Spleen (tissue), 11 donors: ENCODE data around the gene REG1A. TPM values are rescaled to one million over a fixed set of nuclear protein-coding genes. Genes with fewer than 3 reads are reported as not detected.

Experiments
- DNase-seq: peaks from one replicate; pipeline ENCODE4 v3.0.0-alpha.2; 2020
- H3K27ac ChIP-seq, 8 donors: fragments of 200-600 bp; sonication (generic) in 7 of 8; 1 replicate in 4 of 8; 2 replicates in 4 of 8; pipeline versions ENCODE4 v1.5.0 to v1.8.0; 2016 to 2021; ENCODE audit warnings: inconsistent platforms in 4 of 8, mild to moderate bottlenecking in 4 of 8, moderate library complexity in 1 of 8
- H3K27me3 ChIP-seq, 7 donors: fragments of 200-600 bp; sonication (generic) in 6 of 7; replicated peaks in 1 of 7; 1 replicate in 4 of 7; 2 replicates in 3 of 7; pipeline versions ENCODE4 v1.5.0 to v1.8.0; 2016 to 2021; ENCODE audit warnings: inconsistent platforms in 3 of 7, mild to moderate bottlenecking in 1 of 7
- H3K36me3 ChIP-seq, 6 donors: fragments of 200-600 bp; sonication (generic) in 5 of 6; 1 replicate in 4 of 6; 2 replicates in 2 of 6; pipeline versions ENCODE4 v1.5.0 to v1.8.0; 2016 to 2021; ENCODE audit warnings: inconsistent platforms in 2 of 6
- H3K4me1 ChIP-seq, 6 donors: fragments of 200-600 bp; sonication (generic) in 5 of 6; 1 replicate in 3 of 6; 2 replicates in 3 of 6; pipeline versions ENCODE4 v1.5.0 to v1.8.0; 2016 to 2021; ENCODE audit warnings: inconsistent platforms in 3 of 6
- H3K4me3 ChIP-seq, 8 donors: fragments of 200-600 bp; sonication (generic) in 7 of 8; 1 replicate in 4 of 8; 2 replicates in 4 of 8; pipeline versions ENCODE4 v1.5.0 to v1.8.0; 2016 to 2021; ENCODE audit warnings: inconsistent platforms in 4 of 8, mild to moderate bottlenecking in 4 of 8, moderate library complexity in 2 of 8
- H3K9me3 ChIP-seq, 8 donors: fragments of 200-600 bp; sonication (generic) in 7 of 8; 1 replicate in 4 of 8; 2 replicates in 4 of 8; pipeline versions ENCODE4 v1.5.0 to v1.8.0; 2016 to 2021; ENCODE audit warnings: inconsistent platforms in 4 of 8
- POLR2A ChIP-seq, 3 donors: fragments of 450-650 bp; IDR thresholded peaks; one replicate each; pipeline ENCODE4 v1.5.1; 2017; ENCODE audit warnings: antibody characterized with exemption in 3 of 3, mild to moderate bottlenecking in 1 of 3
- POLR2AphosphoS5 ChIP-seq, 3 donors: sonication (generic); formaldehyde crosslinking; IDR thresholded peaks; one replicate each; pipeline ENCODE4 v1.5.1; 2017; ENCODE audit warnings: antibody characterized with exemption in 3 of 3
- WGBS, 5 donors: extraction: QIAGEN DNeasy Blood & Tissue Kit in 3 of 5; methylation state at CpG; one replicate each; pipeline versions ENCODE4 v1.1.5 to v1.1.7; 2013 to 2018; 5-methylcytosine and 5-hydroxymethylcytosine counted together
- intact Hi-C: fragments of 100-400 bp; cut with DNase I; formaldehyde crosslinking; loops from one replicate; pipeline ENCODE4 v1.15.0; 2023; ENCODE audit warnings: low total_unique reads
- polyA plus RNA-seq, 3 donors: library from polyadenylated mRNA; stranded (reverse); fragments of 200-250 nt; gene quantifications; one replicate each; pipeline ENCODE4 v1.2.1, GENCODE V29; 2013
- total RNA-seq, 7 donors: library from RNA; depleted of rRNA in 3 of 7; stranded (reverse); fragments of >200 nt in 3 of 7; fragmentation: NEBNext Ultra II Directional in 4 of 7; extraction: Animal tissue kit (Norgen Biotek cat#: 25700) in 4 of 7; gene quantifications; one replicate each; pipeline versions ENCODE4 v1.1.0 to v1.2.1, GENCODE V29; 2016 to 2021
- TF ChIP-seq, protein P1 (sequence below), 11 experiments: fragments of 200-600 bp in 7 of 11; fragments of 450-650 bp in 4 of 11; sonication (generic) in 4 of 11; IDR thresholded peaks in 8 of 11; conservative IDR thresholded peaks in 3 of 11; 1 replicate in 7 of 11; 2 replicates in 4 of 11; pipeline versions ENCODE4 v1.4.0 to v1.8.0; 2016 to 2021; ENCODE audit warnings: antibody characterized with exemption in 11 of 11, inconsistent platforms in 4 of 11, mild to moderate bottlenecking in 1 of 11
- donor health status: healthy with polysubstance abuse.
- donor health status: DM: no; HTN: no; CAD: no; lungs with moderate emphysema.
- donor health status: DM: no; HTN: no; CAD: no.
- donor health status: Bipolar disorder and iron deficiency.
- donor health status: healthy.
- donor health status: DM: no; HTN: no; CAD: no.
- donor health status: DM: yes; HTN: yes; CAD: no.

The REG1A gene
- total and polyA plus RNA-seq, 10 donors: 2.2 to 8.0 (median 3.8) TPM; not detected in 4

DNA sequence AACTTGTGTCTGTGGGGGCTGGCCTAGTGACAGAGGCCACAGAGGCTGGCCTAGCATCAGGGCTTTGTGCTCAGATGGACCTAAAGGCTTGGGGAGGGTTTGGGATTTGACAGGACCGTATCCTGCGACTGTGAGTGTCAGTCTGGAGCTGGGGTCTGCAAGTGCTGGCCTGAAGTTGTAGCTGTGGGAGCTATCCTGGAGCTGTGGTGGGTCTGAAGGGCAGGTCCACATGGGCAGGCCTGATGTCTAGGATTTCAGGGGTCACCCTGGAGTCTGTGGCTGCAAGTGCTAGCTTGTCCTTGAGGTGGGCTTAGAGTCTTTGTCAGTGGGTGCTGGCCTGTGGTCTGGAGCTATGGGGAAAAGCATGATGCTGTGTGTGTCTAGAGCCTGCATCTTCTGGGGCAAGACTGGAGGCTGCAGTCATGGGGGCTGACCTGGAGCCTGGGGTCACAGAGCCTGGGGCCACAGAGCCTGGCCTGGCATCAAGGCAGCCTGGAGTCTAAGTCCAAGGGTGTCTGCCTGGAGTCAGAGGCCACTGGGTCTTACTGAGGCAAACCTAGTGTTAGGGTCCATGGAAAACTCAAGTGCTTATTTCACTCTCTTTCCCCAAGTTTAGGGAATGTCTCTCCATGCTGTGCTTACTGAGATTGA is 35.7 kb downstream of the REG1A start:
- Histone ChIP-seq H3K4me1 (no peaks in the 10 kb centered on the region), H3K36me3 (no peaks in the 10 kb centered on the region), H3K4me3 (no peak overlapping the region), H3K9me3 (peaks cover 0 to 3% (median 0%) of the 10 kb centered on the region in 8 donors), H3K27ac (no peak overlapping the region), H3K27me3 (no peaks in the 10 kb centered on the region)
- TF ChIP-seq, protein P1, sequence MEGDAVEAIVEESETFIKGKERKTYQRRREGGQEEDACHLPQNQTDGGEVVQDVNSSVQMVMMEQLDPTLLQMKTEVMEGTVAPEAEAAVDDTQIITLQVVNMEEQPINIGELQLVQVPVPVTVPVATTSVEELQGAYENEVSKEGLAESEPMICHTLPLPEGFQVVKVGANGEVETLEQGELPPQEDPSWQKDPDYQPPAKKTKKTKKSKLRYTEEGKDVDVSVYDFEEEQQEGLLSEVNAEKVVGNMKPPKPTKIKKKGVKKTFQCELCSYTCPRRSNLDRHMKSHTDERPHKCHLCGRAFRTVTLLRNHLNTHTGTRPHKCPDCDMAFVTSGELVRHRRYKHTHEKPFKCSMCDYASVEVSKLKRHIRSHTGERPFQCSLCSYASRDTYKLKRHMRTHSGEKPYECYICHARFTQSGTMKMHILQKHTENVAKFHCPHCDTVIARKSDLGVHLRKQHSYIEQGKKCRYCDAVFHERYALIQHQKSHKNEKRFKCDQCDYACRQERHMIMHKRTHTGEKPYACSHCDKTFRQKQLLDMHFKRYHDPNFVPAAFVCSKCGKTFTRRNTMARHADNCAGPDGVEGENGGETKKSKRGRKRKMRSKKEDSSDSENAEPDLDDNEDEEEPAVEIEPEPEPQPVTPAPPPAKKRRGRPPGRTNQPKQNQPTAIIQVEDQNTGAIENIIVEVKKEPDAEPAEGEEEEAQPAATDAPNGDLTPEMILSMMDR (IDR thresholded peaks at IDR 0.05 in 8 of 11, conservative IDR thresholded peaks at IDR 0.05 in 3 of 11): no peak
- no peak for TF ChIP-seq POLR2A (IDR thresholded peaks at IDR 0.05)
- no peak for TF ChIP-seq POLR2AphosphoS5 (IDR thresholded peaks at IDR 0.05)
- WGBS, 5 donors: 78 to 93% (median 88%) methylated on average over 2 of the region's 2 CpGs
- no peak for DNase-seq
- intact Hi-C loops: no loop called here

DNA sequence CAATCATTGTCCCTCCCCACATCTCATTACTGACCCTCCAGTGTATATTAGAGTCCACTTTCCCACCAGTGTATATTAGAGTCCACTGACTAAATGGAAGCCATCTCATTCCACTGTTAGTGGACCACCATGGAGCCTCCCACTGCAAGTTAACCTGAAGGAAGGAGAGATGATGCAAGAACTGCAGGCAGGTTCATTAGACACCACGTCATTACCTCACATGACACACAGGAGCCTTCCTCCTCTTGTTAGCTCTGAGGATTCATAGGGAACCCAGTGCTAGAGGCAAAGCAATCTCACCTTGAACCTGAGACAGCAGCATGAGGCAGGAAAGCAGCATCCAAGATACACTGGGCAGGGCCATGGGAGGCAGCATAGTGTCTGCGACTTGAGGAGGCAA is 38.7 kb downstream of the REG1A start:
- no peaks in the 10 kb centered on the region for H3K36me3 ChIP-seq
- H3K4me3 ChIP-seq: no peak overlapping the region
- TF ChIP-seq POLR2AphosphoS5 (IDR thresholded peaks at IDR 0.05) (no peak), POLR2A (IDR thresholded peaks at IDR 0.05) (no peak)
- TF ChIP-seq, protein P1 (IDR thresholded peaks at IDR 0.05 in 8 of 11, conservative IDR thresholded peaks at IDR 0.05 in 3 of 11): no peak
- H3K27me3 ChIP-seq: no peaks in the 10 kb centered on the region
- no peak for DNase-seq
- no peaks in the 10 kb centered on the region for H3K4me1 ChIP-seq
- no peak overlapping the region for H3K27ac ChIP-seq
- H3K9me3 ChIP-seq: peaks cover 0 to 3% (median 0%) of the 10 kb centered on the region in 8 donors
- WGBS, 5 donors: 58 to 78% (median 68%) methylated on average over 2 of the region's 2 CpGs
- intact Hi-C loops: no loop called here

DNA sequence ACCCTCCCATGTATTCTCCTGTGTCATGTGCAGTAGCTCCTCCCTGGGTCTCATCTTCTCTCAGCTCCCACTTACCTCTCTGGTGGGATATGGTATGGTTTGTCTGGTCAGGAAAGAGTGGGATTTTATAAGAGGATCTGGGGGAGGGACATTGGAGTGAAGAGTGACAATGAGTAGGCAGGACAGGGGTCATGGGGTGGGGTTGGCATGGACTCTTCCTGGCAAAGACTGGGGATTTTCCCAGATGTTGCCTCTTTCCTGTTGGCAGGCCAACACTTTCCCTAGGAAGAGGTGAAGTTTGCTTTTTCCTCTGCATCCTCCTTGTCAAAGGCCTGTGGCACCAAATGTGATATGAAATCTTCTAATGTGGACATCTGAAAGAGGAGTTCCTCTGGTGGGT is 39.4 kb downstream of the REG1A start, which contains the start of gene REG3A:
REG3A (minus strand) TSS at position 101 of the 400 bp plus-strand sequence. CDS start 348 bp downstream, outside the sequence.
- H3K4me3 ChIP-seq: no peak within 1 kb of the TSS
- H3K9me3 ChIP-seq: peaks cover 0 to 3% (median 0%) of the 10 kb centered on the region in 8 donors
- DNase-seq: no peak
- no peaks in the 10 kb centered on the region for H3K36me3 ChIP-seq
- TF ChIP-seq POLR2A (IDR thresholded peaks at IDR 0.05): no peak
- TF ChIP-seq, protein P1 (IDR thresholded peaks at IDR 0.05 in 8 of 11, conservative IDR thresholded peaks at IDR 0.05 in 3 of 11): no peak
- no peak for TF ChIP-seq POLR2AphosphoS5 (IDR thresholded peaks at IDR 0.05)
- H3K4me1 ChIP-seq: no peaks in the 10 kb centered on the region
- no peaks in the 10 kb centered on the region for H3K27me3 ChIP-seq
- intact Hi-C loops: no loop called here
- H3K27ac ChIP-seq: no peak within 1 kb of the TSS

DNA sequence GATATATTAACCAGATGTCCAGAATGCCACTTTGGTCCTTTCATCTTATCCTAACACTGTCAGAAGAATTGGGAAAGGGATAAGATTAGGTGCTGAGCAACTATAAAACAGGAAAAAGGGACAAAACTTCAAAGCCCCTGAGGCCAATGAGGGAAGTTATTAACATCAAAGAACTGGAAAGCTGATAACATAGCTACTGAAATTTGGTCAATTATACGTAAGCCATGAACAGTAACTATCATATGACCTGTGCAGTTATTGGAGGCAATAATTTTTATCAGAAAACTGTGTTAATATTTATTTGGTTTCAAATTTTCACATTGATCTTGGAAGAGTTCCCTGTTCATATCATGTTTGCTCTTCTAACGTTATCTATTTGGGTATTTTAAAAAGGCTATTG is 41.8 kb downstream of the REG1A start:
- intact Hi-C loops: no loop called here
- H3K4me3 ChIP-seq: no peak overlapping the region

More for the DNA sequence above, 41.8 kb downstream of the REG1A start:
- no peak for DNase-seq
- WGBS, 5 donors: 63 to 76% (median 72%) methylated on average over 2 of the region's 2 CpGs
- no peaks in the 10 kb centered on the region for H3K27me3 ChIP-seq
- H3K27ac ChIP-seq: no peak overlapping the region
- H3K4me1 ChIP-seq: no peaks in the 10 kb centered on the region
- no peaks in the 10 kb centered on the region for H3K36me3 ChIP-seq
- no peaks in the 10 kb centered on the region for H3K9me3 ChIP-seq
- TF ChIP-seq, protein P1 (IDR thresholded peaks at IDR 0.05 in 8 of 11, conservative IDR thresholded peaks at IDR 0.05 in 3 of 11): no peak
- TF ChIP-seq POLR2A (IDR thresholded peaks at IDR 0.05): no peak
- TF ChIP-seq POLR2AphosphoS5 (IDR thresholded peaks at IDR 0.05): no peak
